Stimulated activated CD8-positive, alpha-beta memory T cell treated with anti-CD3 and anti-CD28 coated beads, Interleukin-12 subunit alpha, Interleukin-12 subunit beta, amount 100 ng/mL, for 1 hour (primary cell): ENCODE data around the gene ASL.
"Not testable (repeated sequence)": the region's sequence is repeated elsewhere in the genome, so short reads cannot be mapped to it uniquely, and the experiment has no call there.

Experiments
- DNase-seq: peaks from one replicate; pipeline ENCODE4 v3.0.0-alpha.2; 2020; ENCODE audit warnings: low read depth

Gene ASL

DNA sequence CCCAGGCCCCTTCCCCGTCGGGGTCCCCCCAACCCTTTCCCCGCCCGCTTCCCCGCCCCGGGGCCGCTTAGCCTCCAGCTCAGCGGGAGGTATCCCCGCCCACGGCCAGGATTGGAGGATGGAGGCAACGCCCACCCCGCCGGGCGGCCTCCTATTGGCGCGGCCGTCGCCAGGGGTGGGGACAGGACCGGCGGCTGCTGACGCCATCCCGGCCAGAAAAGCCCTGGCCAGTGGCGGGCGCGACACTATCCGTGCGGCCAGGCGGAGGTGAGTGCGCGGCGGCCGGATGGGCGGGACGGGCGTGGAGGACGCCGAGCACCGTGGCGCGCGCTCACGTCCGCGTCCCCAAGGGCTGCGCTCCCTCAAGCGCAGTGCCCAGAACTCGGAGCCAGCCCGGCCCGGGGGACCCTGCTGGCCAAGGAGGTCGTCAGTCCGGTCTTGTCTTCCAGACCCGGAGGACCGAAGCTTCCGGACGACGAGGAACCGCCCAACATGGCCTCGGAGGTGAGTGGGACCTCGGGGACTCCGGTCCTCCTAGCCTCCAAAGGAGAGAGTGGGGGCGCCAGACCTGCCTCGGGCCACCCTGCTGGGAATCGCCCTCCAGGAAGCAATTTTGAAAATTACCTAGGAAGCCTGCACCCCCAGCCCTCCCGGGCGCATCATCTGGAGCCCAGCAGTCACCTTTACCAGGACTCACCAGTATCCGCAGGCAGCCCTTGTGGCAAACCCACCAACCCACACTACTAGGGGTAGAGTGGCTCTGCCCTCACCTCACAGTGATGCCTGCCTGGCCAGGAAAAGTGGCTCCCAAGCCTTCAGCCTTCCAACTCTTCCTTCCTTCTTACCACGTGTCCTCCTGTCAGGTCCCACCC is at the start of gene ASL:
Gene ASL, plus strand, starts transcription at position 230 of the 872 bp plus-strand sequence. Its CDS starts 263 bp downstream, at position 493.
- peak; percentile 76 for DNase-seq

DNA sequence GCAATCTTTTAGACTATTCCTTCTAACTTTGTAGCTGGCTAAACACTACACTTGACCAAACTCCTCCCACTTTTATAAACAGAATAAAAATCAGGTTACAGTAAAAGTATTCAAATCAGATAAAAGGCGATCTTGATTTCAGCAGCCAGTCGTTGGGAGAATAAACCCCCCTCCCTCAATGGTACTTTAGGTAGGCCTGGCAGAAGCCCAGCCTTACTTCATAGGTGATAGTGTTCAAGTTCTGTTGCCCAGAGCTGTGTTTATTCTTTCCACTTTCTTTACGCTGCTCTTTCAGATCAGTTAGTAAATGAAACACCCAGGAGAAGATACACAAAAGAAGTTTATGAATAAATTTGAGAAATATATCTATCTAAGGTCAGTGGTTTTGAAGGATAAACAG is 47.3 kb upstream of the ASL start:
- DNase-seq: not testable (repeated sequence)

DNA sequence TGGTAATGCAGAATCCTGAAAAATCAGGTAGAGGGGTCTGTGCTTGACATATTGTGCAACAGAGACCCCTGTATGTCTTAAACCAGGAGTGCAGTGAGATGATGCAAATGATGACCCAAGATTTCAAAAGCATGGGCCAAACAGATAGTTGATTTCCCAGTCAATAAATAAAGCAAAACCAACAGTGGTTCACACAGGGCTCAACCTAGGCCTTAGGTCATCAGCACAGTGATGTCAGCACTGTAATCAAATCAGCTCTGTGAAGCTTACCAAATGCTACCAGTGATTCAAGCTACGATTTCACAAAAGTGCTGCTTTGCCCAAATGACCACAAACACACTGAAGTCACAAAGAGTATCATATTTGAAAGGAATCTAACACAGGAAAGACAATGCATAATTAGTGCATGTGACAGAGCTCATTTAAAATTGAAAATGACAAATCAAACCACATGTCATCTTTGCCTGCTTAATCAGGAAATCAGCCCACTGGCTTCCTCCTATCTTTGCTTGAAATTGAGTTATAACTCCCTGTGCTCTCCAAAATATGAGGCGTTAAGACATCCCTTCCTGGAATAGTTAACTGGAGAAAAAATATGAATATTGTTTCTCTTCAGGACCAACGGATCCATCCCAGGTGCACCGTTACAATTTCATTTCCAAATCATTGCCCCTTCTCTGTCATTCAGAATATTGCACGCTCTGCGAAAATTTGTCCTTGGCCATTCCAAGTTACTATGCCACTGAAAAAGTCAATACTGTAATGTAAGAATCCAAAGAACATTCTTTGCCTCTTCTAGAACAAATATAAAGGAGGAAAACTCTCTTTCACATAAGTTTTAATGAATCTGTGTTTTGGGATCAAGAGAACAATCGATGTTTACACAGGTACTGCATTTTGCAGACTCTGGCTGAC is 41.9 kb upstream of the ASL start:
- DNase-seq: no peak

DNA sequence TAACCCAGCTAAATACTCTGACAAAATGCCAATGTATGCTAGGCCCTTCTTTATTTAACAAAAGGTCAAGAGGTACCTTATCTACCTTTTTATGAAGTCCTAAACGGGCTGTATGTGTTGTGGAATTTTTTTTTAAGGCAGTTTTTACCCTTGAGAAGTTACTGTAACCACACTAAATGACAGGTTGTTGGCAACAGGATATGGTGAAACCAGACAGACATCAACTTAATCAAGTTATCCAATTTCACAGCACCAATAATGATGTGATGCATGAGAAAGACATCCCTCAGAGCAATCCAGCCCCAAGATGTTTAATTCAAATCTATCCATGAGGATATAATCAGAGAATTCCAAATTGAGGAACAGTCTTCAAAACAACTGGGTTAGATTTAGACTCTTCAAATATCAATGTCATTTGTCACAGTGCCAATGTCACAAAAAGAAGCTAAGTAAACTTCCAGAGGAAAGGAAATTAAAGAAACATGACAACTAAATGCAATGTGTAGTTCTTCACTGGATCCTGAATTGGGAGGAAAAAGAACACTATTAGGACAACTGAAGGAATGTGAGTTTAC is 41.1 kb upstream of the ASL start:
- not testable (repeated sequence) for DNase-seq

DNA sequence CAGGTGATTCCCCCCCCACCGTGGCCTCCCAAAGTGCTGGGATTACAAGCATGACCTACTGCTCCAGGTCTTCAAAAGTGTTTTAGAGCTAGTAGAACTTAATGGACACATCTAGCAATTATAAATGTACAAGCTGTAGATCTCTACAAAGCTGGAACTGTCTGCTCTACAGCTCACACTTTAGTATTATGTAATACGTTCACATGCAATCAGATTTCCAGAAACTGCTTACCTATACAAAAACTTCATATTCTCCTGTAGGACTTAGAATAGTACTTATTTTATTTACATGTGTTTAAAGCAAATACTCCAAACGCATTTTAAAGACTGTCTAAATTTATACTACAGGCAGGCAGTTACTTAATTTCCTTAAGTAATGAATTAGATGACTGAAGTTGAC is 39.2 kb upstream of the ASL start:
- DNase-seq: no peak

DNA sequence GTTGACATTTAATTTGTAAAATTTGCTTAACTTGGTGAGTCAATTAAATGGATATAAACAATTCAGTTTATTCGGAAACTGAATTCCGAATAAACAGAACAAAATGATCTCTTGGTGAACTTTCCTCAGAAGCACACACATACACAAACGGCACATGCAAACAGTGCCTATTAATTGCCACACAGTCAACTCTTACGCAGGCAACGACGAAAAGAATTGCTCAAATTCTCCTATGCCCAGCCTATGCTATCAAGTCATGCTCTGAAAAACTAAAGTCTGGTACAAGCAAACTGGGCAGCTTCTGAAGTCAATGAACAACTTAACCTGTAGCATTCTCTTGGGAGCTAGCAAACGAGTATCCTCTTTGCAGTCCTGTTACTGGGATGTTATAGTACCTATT is 38.8 kb upstream of the ASL start:
- no peak for DNase-seq

DNA sequence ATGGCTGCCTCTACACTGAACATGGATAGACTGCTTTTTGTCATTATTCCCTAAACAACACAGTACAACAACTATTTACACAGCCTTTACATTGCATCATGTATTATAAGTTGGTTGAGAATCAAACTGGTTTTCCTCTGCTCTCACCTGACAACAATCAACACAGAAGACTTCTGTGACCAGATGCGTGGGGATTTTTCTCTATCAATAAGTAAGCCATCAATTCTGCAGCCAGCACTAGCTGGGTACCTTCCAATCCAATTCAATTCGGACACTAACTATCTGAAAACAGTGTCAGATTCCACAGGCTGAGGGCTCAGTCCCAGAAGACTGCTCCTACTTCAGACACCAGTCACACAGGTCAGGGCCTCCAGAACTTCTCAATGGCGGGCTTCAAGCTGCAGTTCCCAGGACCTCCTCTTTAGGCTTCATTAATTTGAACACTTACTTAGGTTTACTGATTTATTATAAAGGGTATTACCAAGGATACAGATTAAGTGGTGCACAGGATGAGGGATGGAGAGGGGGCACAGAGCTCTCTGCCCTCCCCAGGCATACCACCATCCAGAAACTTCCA is 36.4 kb upstream of the ASL start:
- DNase-seq: no peak

DNA sequence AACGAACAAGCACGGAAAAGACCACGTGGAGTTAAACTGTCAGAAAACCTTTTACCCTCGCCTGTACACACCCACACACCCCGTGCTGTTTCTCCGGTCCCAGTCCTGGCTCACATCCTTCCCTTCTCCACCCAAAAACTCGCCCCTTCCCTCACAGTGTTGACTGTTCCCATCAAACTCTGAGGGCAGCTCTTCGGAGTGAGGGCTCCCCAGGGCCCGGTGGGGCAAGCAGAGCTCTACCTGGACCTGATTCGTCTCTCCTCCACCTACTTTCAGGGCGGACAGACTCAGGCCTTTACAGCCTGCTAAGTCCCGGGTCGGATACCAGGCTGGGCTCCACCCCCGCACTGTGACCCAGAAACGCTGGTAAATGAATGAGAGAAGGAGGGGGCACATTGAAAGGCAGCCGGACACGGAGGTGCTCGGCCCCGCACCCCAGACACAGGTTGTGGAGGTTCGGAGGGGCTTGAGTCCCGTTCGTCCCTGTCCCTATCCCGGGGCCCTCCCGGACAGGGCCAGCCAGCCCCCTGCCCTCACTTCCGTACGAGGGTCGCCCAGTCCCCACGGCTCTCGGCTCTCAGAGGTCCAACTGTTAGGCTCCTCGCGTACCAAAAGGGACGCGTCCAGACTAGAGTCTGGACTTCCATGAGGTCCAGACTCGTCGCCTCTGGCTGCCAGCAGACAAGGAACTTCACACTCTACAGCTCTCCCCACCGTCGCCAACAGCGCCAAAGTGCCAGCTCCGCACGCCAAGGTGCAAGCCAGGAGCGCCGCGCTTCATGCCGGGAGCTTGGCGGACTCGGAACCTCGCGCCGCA is 31.7 kb upstream of the ASL start:
- DNase-seq: no peak

DNA sequence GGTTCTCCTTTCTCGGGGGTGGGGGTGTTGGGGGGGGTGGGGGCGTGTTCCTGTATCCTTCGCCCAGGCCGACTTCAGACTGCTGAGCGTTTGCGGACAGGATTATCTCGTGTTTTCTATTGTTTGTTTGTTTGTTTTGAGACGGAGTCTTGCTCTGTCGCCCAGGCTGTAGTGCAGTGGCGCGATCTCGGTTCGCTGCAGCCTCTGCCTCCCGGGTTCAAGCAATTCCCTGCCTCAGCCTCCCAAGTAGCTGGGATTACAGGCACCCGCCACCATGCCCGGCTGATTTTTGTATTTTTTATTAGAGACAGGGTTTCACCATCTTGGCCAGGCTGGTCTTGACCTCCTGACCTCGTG is 31.1 kb upstream of the ASL start:
- DNase-seq: not testable (repeated sequence)

DNA sequence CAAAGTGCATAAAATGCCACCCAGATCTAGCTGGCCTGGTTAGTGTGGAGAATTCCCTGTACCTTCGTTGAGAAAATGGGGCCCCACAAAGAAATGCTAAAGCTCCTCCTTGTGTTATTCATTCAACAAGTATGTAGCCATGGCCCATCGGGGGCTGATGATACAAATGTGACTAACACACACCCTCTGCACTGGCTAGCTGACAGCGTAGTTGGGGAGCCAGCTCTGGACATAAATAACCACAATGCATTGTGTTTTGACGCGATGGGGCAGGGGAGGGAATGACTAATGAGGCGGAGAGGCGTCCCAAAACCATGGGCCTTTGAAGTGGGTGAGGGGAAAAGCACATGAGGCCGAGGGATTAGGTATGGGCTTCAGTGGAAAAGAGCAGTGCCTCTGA is 28.2 kb upstream of the ASL start:
- no peak for DNase-seq

DNA sequence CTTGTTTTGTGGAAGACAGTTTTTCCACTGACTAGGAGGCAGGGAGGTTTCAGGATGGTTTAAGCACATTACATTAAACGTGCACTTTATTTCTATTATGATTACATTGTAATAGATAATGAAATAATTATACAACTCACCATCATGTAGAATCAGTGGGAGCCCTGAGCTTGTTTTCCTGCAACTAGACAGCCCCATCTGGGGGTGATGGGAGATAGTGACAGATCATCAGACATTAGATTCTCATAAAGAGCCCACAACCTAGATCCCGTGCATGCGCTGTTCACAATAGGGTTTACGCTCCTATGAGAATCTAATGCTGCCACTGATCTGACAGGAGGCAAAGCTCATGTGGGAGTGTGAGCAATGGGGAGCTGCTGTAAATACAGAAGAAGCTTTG is 25.7 kb upstream of the ASL start:
- DNase-seq: not testable (repeated sequence)

DNA sequence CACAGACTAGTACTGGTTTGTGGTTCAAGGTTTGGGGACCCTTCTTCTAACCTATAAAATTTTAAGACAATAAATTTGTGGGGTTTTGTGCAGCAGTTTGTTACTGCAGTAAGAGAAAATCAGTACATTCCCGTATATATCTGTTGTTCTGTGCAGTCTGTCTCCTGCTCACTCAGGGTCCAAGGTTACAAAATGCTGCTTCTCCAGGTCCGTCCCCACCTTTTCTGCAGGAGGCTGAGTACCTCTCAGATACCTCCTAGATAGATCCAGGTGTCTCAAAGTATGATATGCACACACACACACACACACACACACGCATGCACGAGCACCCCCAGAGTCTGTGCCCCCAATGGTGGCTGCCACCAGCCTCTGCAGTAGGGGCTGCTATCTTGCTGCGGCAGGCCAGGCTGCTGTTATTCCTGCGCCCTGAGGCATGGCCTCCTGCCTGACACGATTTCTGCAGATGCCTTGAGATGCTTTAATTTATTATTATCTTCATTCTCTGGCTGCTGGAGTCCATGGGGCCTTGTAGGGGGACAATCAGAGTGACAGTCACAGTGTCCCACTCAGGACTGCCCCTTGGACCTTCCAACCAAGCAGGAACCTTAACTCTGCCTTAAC is 25.2 kb upstream of the ASL start:
- no peak for DNase-seq

DNA sequence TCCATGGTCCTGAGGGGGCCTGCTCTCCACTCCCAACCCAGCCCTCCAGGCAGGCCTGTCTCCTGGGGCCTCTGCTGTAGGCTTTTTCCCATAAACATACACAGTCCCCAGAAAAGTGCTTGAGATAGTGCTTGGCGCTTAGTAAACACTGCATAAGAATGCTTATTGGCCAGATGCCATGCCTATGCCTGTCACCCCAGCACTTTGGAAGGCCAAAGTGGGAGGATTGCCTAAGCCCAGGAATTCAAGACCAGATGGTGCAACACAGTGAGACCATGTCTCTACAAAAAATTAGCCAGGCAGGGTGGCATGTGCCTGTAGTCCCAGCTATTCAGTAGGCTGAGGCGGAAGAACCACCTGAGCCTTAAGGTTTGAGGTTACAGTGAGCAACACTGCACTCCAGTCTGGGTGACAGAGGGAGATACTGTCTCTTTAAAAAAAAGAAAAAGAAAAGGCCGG is 24.6 kb upstream of the ASL start:
- DNase-seq: no peak

DNA sequence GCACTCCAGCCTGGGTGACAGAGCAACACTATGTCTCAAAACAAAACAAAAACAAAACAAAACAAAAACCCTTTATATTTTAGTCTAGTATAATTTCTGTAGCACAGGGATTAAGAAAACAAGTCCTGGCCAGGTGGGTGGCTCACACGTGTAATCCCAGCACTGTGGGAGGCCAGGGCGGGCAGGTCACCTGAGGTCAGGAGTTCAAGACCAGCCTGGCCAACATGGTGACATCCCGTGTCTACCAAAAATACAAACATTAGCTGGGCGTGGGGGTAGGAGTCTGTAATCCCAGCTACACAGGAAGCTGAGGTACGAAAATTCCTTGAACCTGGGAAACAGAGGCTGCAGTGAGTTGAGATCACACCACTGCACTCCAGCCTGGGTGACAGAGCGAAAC is 23.2 kb upstream of the ASL start:
- no peak for DNase-seq

DNA sequence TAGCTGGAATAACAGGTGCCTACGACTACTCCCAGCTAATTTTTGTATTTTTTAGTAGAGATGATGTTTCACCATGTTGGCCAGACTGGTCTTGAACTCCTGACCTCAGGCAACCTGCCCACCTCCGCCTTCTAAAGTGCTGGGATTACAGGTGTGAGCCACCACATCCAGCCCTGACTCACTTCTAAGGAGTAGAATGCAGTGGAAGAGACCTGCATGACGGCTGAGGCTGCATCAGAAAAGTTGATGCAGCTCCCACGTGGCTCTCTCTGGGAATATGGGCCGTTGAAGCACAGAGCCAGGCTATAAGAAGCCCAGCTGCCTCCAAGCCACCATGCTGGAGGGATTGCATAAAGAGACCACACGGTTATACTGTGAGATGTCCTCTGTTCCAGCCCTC is 21.6 kb upstream of the ASL start:
- no peak for DNase-seq

DNA sequence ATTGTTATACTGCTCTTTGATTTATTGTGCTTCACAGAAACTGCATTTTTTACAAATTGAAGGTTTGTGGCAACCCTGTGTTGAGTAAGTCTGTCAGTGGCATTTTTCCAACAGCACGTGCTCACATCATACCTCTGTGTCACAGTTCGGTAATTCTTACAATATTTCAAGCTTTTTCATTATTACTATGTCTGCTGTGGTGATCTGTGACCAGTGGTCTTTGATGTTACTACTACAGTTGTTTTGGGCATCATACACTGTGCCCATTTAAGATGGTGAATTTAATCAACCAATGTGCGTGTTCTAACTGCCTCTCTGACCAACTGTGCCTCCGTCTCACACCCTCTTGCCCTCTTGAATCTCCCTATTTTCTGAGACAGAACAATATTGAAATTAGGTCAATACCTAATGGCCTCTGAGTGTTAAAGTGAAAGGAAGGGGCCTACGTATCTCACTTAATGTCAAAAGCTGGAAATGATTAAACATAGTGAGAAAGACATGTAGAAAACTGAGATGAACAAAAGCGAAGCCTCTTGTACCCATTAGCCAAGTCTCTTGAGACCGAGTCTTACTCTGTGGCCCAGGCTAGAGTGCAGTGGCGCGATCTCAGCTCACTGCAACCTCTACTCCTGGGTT is 20.2 kb upstream of the ASL start:
- DNase-seq: no peak

DNA sequence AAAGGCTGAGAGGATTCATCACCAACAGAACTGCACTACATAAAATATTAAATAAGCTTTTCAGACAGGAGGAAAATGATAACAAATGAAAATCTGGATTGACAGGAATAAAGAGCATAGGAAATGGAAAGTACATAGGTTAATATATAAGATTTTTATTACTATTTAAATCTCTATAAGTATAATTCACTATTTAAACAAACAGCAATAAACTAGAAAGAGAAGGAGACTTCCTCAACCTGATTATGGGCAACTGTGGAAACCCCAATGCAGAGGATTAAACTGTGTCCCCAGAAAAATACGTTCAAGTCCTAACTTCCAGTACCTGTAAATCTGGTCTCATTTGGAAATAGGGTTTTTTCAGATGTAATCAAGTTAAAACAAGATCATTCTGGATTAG is 14.8 kb upstream of the ASL start:
- no peak for DNase-seq

DNA sequence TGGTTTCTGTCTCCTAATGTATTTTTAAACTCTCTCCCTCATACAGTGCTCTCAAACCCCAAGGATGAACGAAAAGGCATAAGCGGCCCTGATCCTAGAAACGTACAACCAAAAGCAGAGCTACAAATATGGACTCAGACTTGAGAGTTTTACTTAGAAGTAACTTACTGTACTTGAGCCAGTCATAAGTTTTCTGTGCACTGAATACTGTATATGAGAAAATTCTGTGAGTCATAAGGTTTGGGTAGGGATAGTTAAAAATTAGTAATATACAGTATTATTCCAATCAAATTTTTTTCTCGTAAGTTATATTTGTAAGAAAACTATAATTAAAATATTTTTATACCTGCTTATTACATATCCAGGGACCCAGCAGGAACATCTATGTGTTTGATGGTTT is 5.9 kb upstream of the ASL start:
- DNase-seq: no peak

DNA sequence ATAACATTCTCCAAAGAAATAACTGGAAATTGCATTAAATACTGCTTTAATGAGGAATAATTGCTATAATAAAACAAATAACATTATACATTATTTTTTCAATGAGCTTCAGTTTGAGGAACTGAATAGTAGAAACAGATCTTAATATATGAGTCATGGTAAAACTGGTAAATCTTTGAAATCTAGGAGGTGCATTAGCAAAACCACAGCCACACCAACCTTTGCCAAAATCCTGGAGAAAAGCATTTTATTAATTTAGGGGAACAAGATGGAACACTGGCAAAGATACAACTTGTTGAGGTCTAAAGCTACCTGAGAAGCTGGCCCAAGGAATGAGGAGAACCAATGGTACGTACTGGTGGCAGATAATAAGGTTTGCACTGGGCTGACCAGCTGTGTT is 5.4 kb upstream of the ASL start:
- no peak for DNase-seq

DNA sequence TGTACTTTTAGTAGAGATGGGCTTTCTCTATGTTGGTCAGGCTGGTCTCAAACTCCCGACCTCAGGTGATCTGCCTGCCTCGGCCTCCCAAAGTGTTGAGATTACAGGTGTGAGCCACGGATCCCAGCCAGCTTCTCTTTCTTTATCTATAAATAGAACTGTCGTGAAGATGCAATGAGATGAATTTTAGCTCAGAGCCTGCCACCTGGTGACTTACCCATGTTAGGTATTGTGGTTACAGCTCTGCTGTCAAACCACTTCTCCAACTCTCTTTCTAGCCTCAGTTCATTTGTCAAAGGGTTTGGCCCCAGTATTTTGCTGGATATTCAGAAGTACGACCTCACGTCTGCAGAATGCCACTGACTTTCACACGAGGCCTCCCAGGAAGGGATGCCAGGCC is 3.4 kb upstream of the ASL start:
- not testable (repeated sequence) for DNase-seq
